Activated naive CD8-positive, alpha-beta T cell treated with anti-CD3 and anti-CD28 coated beads, Interleukin-2, amount 50 U/mL, for 24 hours (primary cell): ENCODE data around the gene PPFIA1.

ENCODE experiments used
- ATAC-seq: fragments of 150-1000 bp; cut with Tn5 transposase; one replicate; pipeline ENCODE4 v1.10.0; 2021
- DNase-seq: peaks from one replicate; pipeline ENCODE4 v3.0.0; 2021
- H3K27ac Mint-ChIP-seq: one replicate; pipeline ENCODE4 v1.8.0; 2021; ENCODE audit warnings: mild to moderate bottlenecking, mixed read lengths
- H3K27me3 Mint-ChIP-seq: one replicate; pipeline ENCODE4 v1.8.0; 2021; ENCODE audit warnings: mixed read lengths
- H3K36me3 Mint-ChIP-seq: one replicate; pipeline ENCODE4 v1.8.0; 2021; ENCODE audit warnings: low read depth, mixed read lengths
- H3K4me1 Mint-ChIP-seq: one replicate; pipeline ENCODE4 v1.8.0; 2021; ENCODE audit warnings: mixed read lengths
- H3K4me3 Mint-ChIP-seq: one replicate; pipeline ENCODE4 v1.8.0; 2021; ENCODE audit warnings: mild to moderate bottlenecking, moderate library complexity, mixed read lengths
- H3K9me3 Mint-ChIP-seq: one replicate; pipeline ENCODE4 v1.8.0; 2021; ENCODE audit warnings: mixed read lengths

The PPFIA1 gene

GRCh38 chr11:70359451-70360205 is 89.1 kb downstream of the PPFIA1 start:
- Mint-ChIP-seq H3K36me3 (peaks cover 73% of the 10 kb centered on the region), H3K4me3 (no peak overlapping the region), H3K9me3 (no peaks in the 10 kb centered on the region), H3K27ac (no peak overlapping the region), H3K4me1 (peaks cover 14% of the 10 kb centered on the region), H3K27me3 (no peaks in the 10 kb centered on the region)
- no peak for DNase-seq
- ATAC-seq = no peak

GRCh38 chr11:70360211-70360610 is 89.7 kb downstream of the PPFIA1 start:
- Mint-ChIP-seq H3K4me1 (peaks cover 20% of the 10 kb centered on the region), H3K9me3 (no peaks in the 10 kb centered on the region), H3K36me3 (peaks cover 72% of the 10 kb centered on the region), H3K4me3 (no peak overlapping the region), H3K27me3 (peaks cover 3% of the 10 kb centered on the region), H3K27ac (no peak overlapping the region)
- ATAC-seq = no peak
- no peak for DNase-seq

- H3K27me3 Mint-ChIP-seq = peaks cover 3% of the 10 kb centered on the region
- peak overlapping the region; percentile 14 for H3K4me3 Mint-ChIP-seq
Observed at GRCh38 chr11:70364178-70364577, 93.7 kb downstream of the PPFIA1 start.

GRCh38 chr11:70364745-70365543 is 94.5 kb downstream of the PPFIA1 start:
- Mint-ChIP-seq H3K36me3 (peaks cover 68% of the 10 kb centered on the region), H3K4me1 (peaks cover 42% of the 10 kb centered on the region), H3K27ac (peak overlapping the region; percentile 95), H3K27me3 (peaks cover 3% of the 10 kb centered on the region), H3K4me3 (peak overlapping the region; percentile 74), H3K9me3 (no peaks in the 10 kb centered on the region)
- peak; percentile 97 for ATAC-seq
- peak; percentile 82 for DNase-seq

More at GRCh38 chr11:70364178-70364577, 93.7 kb downstream of the PPFIA1 start:
- H3K9me3 Mint-ChIP-seq = no peaks in the 10 kb centered on the region
- peaks cover 42% of the 10 kb centered on the region for H3K4me1 Mint-ChIP-seq
- H3K27ac Mint-ChIP-seq = peak overlapping the region; percentile 95
- DNase-seq (no peak), ATAC-seq (no peak)
- H3K36me3 Mint-ChIP-seq = peaks cover 64% of the 10 kb centered on the region

- peaks cover 42% of the 10 kb centered on the region for H3K4me1 Mint-ChIP-seq
- peak overlapping the region; percentile 74 for H3K4me3 Mint-ChIP-seq
- DNase-seq (no peak), ATAC-seq (peak; percentile 29)
- peak overlapping the region; percentile 95 for H3K27ac Mint-ChIP-seq
- no peaks in the 10 kb centered on the region for H3K9me3 Mint-ChIP-seq
- peaks cover 3% of the 10 kb centered on the region for H3K27me3 Mint-ChIP-seq
- H3K36me3 Mint-ChIP-seq = peaks cover 69% of the 10 kb centered on the region
Observed at GRCh38 chr11:70365544-70365927, 95.0 kb downstream of the PPFIA1 start.

- Mint-ChIP-seq H3K4me1 (peaks cover 42% of the 10 kb centered on the region), H3K27me3 (peaks cover 3% of the 10 kb centered on the region), H3K9me3 (peaks cover 5% of the 10 kb centered on the region), H3K36me3 (peaks cover 62% of the 10 kb centered on the region), H3K27ac (peak overlapping the region; percentile 54), H3K4me3 (no peak overlapping the region)
- ATAC-seq = no peak
- DNase-seq = no peak
Observed at GRCh38 chr11:70367071-70367470, 96.6 kb downstream of the PPFIA1 start.

GRCh38 chr11:70368961-70369360 is 98.5 kb downstream of the PPFIA1 start:
- no peak for DNase-seq
- Mint-ChIP-seq H3K27ac (no peak overlapping the region), H3K9me3 (peaks cover 5% of the 10 kb centered on the region), H3K4me3 (no peak overlapping the region), H3K27me3 (peaks cover 3% of the 10 kb centered on the region), H3K36me3 (peaks cover 62% of the 10 kb centered on the region), H3K4me1 (peaks cover 34% of the 10 kb centered on the region)
- no peak for ATAC-seq

GRCh38 chr11:70371241-70371640 is 100.8 kb downstream of the PPFIA1 start:
- H3K27ac Mint-ChIP-seq = no peak overlapping the region
- peaks cover 12% of the 10 kb centered on the region for H3K4me1 Mint-ChIP-seq
- H3K9me3 Mint-ChIP-seq = peaks cover 5% of the 10 kb centered on the region
- DNase-seq (no peak), ATAC-seq (no peak)
- no peaks in the 10 kb centered on the region for H3K27me3 Mint-ChIP-seq
- peaks cover 56% of the 10 kb centered on the region for H3K36me3 Mint-ChIP-seq
- no peak overlapping the region for H3K4me3 Mint-ChIP-seq

GRCh38 chr11:70372076-70372475 is 101.6 kb downstream of the PPFIA1 start:
- Mint-ChIP-seq H3K4me3 (no peak overlapping the region), H3K36me3 (peaks cover 55% of the 10 kb centered on the region), H3K9me3 (peaks cover 5% of the 10 kb centered on the region), H3K27ac (no peak overlapping the region), H3K4me1 (peaks cover 10% of the 10 kb centered on the region), H3K27me3 (no peaks in the 10 kb centered on the region)
- no peak for ATAC-seq
- no peak for DNase-seq

GRCh38 chr11:70376621-70377020 is 106.1 kb downstream of the PPFIA1 start:
- Mint-ChIP-seq H3K27me3 (no peaks in the 10 kb centered on the region), H3K27ac (no peak overlapping the region), H3K4me1 (peaks cover 11% of the 10 kb centered on the region), H3K9me3 (no peaks in the 10 kb centered on the region), H3K36me3 (peaks cover 47% of the 10 kb centered on the region), H3K4me3 (no peak overlapping the region)
- DNase-seq = no peak
- no peak for ATAC-seq

GRCh38 chr11:70377645-70378044 is 107.2 kb downstream of the PPFIA1 start:
- DNase-seq = no peak

GRCh38 chr11:70378506-70379134 is 108.1 kb downstream of the PPFIA1 start:
- H3K27me3 Mint-ChIP-seq = no peaks in the 10 kb centered on the region
- DNase-seq (no peak), ATAC-seq (peak; percentile 28)
- no peaks in the 10 kb centered on the region for H3K9me3 Mint-ChIP-seq
- no peak overlapping the region for H3K27ac Mint-ChIP-seq
- H3K36me3 Mint-ChIP-seq = peaks cover 34% of the 10 kb centered on the region
- peaks cover 11% of the 10 kb centered on the region for H3K4me1 Mint-ChIP-seq
- H3K4me3 Mint-ChIP-seq = no peak overlapping the region

More at GRCh38 chr11:70377645-70378044, 107.2 kb downstream of the PPFIA1 start:
- Mint-ChIP-seq H3K27me3 (no peaks in the 10 kb centered on the region), H3K9me3 (no peaks in the 10 kb centered on the region), H3K36me3 (peaks cover 41% of the 10 kb centered on the region), H3K4me3 (no peak overlapping the region), H3K27ac (no peak overlapping the region), H3K4me1 (peaks cover 11% of the 10 kb centered on the region)
- no peak for ATAC-seq

- DNase-seq = no peak
- Mint-ChIP-seq H3K4me3 (no peak overlapping the region), H3K36me3 (peaks cover 31% of the 10 kb centered on the region), H3K4me1 (peaks cover 11% of the 10 kb centered on the region), H3K9me3 (no peaks in the 10 kb centered on the region), H3K27me3 (no peaks in the 10 kb centered on the region), H3K27ac (no peak overlapping the region)
- no peak for ATAC-seq
Observed at GRCh38 chr11:70381350-70381749, 110.9 kb downstream of the PPFIA1 start.

- no peak overlapping the region for H3K4me3 Mint-ChIP-seq
- H3K4me1 Mint-ChIP-seq = peaks cover 4% of the 10 kb centered on the region
- ATAC-seq (no peak), DNase-seq (no peak)
- H3K36me3 Mint-ChIP-seq = peaks cover 25% of the 10 kb centered on the region
- no peaks in the 10 kb centered on the region for H3K9me3 Mint-ChIP-seq
- no peaks in the 10 kb centered on the region for H3K27me3 Mint-ChIP-seq
- H3K27ac Mint-ChIP-seq = no peak overlapping the region
Observed at GRCh38 chr11:70381872-70382861, 111.7 kb downstream of the PPFIA1 start.
